ENCODE measurements around the gene RAMP1. TPM values are rescaled to one million over a fixed set of nuclear protein-coding genes. Genes with fewer than 3 reads are reported as not detected.
A peak's percentile ranks its signal among the peaks of the same experiment; 100 is the strongest.

The RAMP1 gene
- total RNA-seq, 4 donors from 2014 or later: 0.78 to 4.2 (median 3.0) TPM

GRCh38 chr2:237900891-237901831 is 41.7 kb downstream of the RAMP1 start:
- no peak overlapping the region for H3K4me3 ChIP-seq (replicated peaks in 1 of 3)
- peaks cover 11 to 35% of the 10 kb centered on the region in 2 donors for H3K4me1 ChIP-seq
- no peak for DNase-seq
- intact Hi-C loops (cut with DNase I): no loop called here
- H3K27me3 ChIP-seq: no peaks in the 10 kb centered on the region
- H3K9me3 ChIP-seq: no peaks in the 10 kb centered on the region
- 87 to 93% methylated on average over 19 of the region's 19 CpGs for WGBS, 2 donors
- no peak overlapping the region for H3K27ac ChIP-seq
- TF ChIP-seq POLR2A (IDR thresholded peaks at IDR 0.05): no peak
- TF ChIP-seq, protein P1, sequence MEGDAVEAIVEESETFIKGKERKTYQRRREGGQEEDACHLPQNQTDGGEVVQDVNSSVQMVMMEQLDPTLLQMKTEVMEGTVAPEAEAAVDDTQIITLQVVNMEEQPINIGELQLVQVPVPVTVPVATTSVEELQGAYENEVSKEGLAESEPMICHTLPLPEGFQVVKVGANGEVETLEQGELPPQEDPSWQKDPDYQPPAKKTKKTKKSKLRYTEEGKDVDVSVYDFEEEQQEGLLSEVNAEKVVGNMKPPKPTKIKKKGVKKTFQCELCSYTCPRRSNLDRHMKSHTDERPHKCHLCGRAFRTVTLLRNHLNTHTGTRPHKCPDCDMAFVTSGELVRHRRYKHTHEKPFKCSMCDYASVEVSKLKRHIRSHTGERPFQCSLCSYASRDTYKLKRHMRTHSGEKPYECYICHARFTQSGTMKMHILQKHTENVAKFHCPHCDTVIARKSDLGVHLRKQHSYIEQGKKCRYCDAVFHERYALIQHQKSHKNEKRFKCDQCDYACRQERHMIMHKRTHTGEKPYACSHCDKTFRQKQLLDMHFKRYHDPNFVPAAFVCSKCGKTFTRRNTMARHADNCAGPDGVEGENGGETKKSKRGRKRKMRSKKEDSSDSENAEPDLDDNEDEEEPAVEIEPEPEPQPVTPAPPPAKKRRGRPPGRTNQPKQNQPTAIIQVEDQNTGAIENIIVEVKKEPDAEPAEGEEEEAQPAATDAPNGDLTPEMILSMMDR (IDR thresholded peaks at IDR 0.05): no peak
- no peaks in the 10 kb centered on the region for H3K36me3 ChIP-seq

- intact Hi-C loops (cut with DNase I): no loop called here
- TF ChIP-seq, protein P1 (IDR thresholded peaks at IDR 0.05): no peak
- TF ChIP-seq POLR2A (IDR thresholded peaks at IDR 0.05): no peak
- no peaks in the 10 kb centered on the region for H3K36me3 ChIP-seq
- H3K4me1 ChIP-seq: peaks cover 11 to 28% of the 10 kb centered on the region in 2 donors
- no peaks in the 10 kb centered on the region for H3K9me3 ChIP-seq
- H3K4me3 ChIP-seq (replicated peaks in 1 of 3): no peak overlapping the region
- DNase-seq: no peak
- 74 to 76% methylated on average over 19 to 22 of the region's 22 CpGs for WGBS, 2 donors
- no peaks in the 10 kb centered on the region for H3K27me3 ChIP-seq
- no peak overlapping the region for H3K27ac ChIP-seq
Observed at GRCh38 chr2:237901932-237902850, 42.8 kb downstream of the RAMP1 start.

DNA sequence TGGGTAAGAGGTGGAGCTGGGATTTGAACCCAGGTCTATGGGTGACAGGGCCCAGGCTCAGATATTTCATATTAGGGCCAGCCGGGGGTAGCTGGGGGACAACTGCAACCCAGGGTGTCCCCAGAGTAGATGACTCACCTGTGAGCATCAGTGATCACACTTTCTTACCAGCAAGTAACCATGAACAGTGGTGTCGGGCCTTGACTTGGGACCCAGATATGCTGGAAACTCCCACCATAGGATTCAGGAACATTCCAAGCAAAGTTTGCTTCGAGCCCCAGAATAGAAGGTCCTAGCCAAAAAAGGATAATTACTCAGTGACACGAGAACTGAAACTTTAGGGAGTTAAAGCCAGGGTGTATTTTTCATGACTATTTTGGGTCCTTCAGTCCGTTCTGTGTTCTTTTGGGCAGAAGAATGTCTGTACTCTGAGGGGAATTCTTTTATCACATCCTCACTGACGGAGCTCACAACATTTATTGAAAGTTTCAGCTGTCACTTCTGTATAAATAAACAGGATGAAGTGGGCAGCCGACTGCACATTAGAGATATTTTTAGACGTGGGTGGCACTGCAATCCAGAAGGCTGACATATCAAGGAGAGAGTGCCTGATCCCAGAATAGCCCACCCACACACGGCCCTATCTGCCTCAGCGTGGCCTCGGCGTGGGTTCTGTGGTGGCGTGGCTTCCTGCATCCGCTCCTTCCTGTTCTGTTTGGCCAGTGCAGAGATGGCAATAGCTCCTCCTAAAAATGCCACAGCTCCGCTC is 45.6 kb downstream of the RAMP1 start:
- H3K9me3 ChIP-seq: no peaks in the 10 kb centered on the region
- H3K27me3 ChIP-seq: no peaks in the 10 kb centered on the region
- H3K36me3 ChIP-seq: no peaks in the 10 kb centered on the region
- TF ChIP-seq POLR2A (IDR thresholded peaks at IDR 0.05): no peak
- TF ChIP-seq, protein P1 (IDR thresholded peaks at IDR 0.05): no peak
- intact Hi-C loops (cut with DNase I): no loop called here
- H3K27ac ChIP-seq: peak overlapping the region in 2 of 3 donors; percentile 18 to 56
- 53 to 60% methylated on average over 12 to 14 of the region's 15 CpGs for WGBS, 2 donors
- peaks cover 6 to 12% of the 10 kb centered on the region in 2 donors for H3K4me1 ChIP-seq
- peak in 1 of 2 donors; percentile 11 for DNase-seq
- H3K4me3 ChIP-seq (replicated peaks in 1 of 3): no peak overlapping the region

- H3K27ac ChIP-seq: no peak overlapping the region
- H3K4me1 ChIP-seq: peaks cover 6 to 12% of the 10 kb centered on the region in 2 donors
Observed at GRCh38 chr2:237907144-237907543, 47.7 kb downstream of the RAMP1 start.

More at GRCh38 chr2:237907144-237907543, 47.7 kb downstream of the RAMP1 start:
- intact Hi-C loops (cut with DNase I): no loop called here
- Histone ChIP-seq H3K9me3 (no peaks in the 10 kb centered on the region), H3K36me3 (no peaks in the 10 kb centered on the region), H3K27me3 (no peaks in the 10 kb centered on the region), H3K4me3 (replicated peaks in 1 of 3) (no peak overlapping the region)
- no peak for TF ChIP-seq POLR2A (IDR thresholded peaks at IDR 0.05)
- TF ChIP-seq, protein P1 (IDR thresholded peaks at IDR 0.05): no peak
- DNase-seq: no peak
- 97 to 100% methylated on average over 1 of the region's 1 CpG for WGBS, 2 donors

Measured in thyroid gland (tissue), 4 donors.